ENCODE data around the gene TEKT1.

Gene TEKT1

GRCh38 chr17:6862825-6863224, 31.3 kb upstream of the TEKT1 start:
- DNase-seq: no peak
- Histone ChIP-seq H3K9me3 (replicated peaks; ENCODE audit: insufficient read depth, low read length) (no peaks in the 10 kb centered on the region), H3K27me3 (replicated peaks; ENCODE audit: insufficient read depth, low read length) (no peaks in the 10 kb centered on the region), H4K20me1 (ENCODE audit: insufficient read depth, low read length) (peaks cover 26% of the 10 kb centered on the region), H3K9ac (ENCODE audit: low read length) (no peak overlapping the region), H2AFZ (ENCODE audit: low read length) (no peak overlapping the region), H3K9me2 (replicated peaks; ENCODE audit: insufficient read depth, low read length) (no peaks in the 10 kb centered on the region), H3K4me3 (ENCODE audit: low read length) (no peak overlapping the region), H3F3A (ENCODE audit: insufficient read depth, low read length) (peaks cover 7% of the 10 kb centered on the region; the same call in 1 of the 2 replicates), H3K4me2 (ENCODE audit: low read depth, low read length) (no peak overlapping the region), H3K79me2 (ENCODE audit: low read length) (peaks cover 87% of the 10 kb centered on the region), H3K27ac (ENCODE audit: low read length) (no peak overlapping the region), H3K4me1 (ENCODE audit: low read length) (peaks cover 11% of the 10 kb centered on the region), H3K36me3 (replicated peaks; ENCODE audit: insufficient read depth, low read length) (peaks cover 3% of the 10 kb centered on the region; the same call in 1 of the 2 replicates)
- no peak for TF ChIP-seq CTCF (IDR thresholded peaks at IDR 0.05; ENCODE audit: low read length)
- TF ChIP-seq EZH2phosphoT487 (IDR thresholded peaks at IDR 0.05; ENCODE audit: low read length): no peak
- TF ChIP-seq EZH2 (optimal IDR thresholded peaks at IDR 0.05; ENCODE audit: low read depth, low read length): no peak

- TF ChIP-seq EZH2 (optimal IDR thresholded peaks at IDR 0.05; ENCODE audit: low read depth, low read length) (no peak), CTCF (IDR thresholded peaks at IDR 0.05; ENCODE audit: low read length) (no peak), EZH2phosphoT487 (IDR thresholded peaks at IDR 0.05; ENCODE audit: low read length) (no peak)
- H3K9me2 ChIP-seq (replicated peaks; ENCODE audit: insufficient read depth, low read length): no peaks in the 10 kb centered on the region
- H4K20me1 ChIP-seq (ENCODE audit: insufficient read depth, low read length): peaks cover 29% of the 10 kb centered on the region
- peaks cover 7% of the 10 kb centered on the region; the same call in 1 of the 2 replicates for H3F3A ChIP-seq (ENCODE audit: insufficient read depth, low read length)
- H2AFZ ChIP-seq (ENCODE audit: low read length): no peak overlapping the region
- peaks cover 17% of the 10 kb centered on the region for H3K4me1 ChIP-seq (ENCODE audit: low read length)
- H3K36me3 ChIP-seq (replicated peaks; ENCODE audit: insufficient read depth, low read length): peaks cover 3% of the 10 kb centered on the region; the same call in 1 of the 2 replicates
- H3K27ac ChIP-seq (ENCODE audit: low read length): no peak overlapping the region
- DNase-seq: no peak
- H3K79me2 ChIP-seq (ENCODE audit: low read length): peaks cover 89% of the 10 kb centered on the region
- H3K27me3 ChIP-seq (replicated peaks; ENCODE audit: insufficient read depth, low read length): no peaks in the 10 kb centered on the region
- H3K9me3 ChIP-seq (replicated peaks; ENCODE audit: insufficient read depth, low read length): no peaks in the 10 kb centered on the region
- no peak overlapping the region for H3K4me2 ChIP-seq (ENCODE audit: low read depth, low read length)
- H3K4me3 ChIP-seq (ENCODE audit: low read length): no peak overlapping the region
- H3K9ac ChIP-seq (ENCODE audit: low read length): no peak overlapping the region
These were observed 30.6 kb upstream of the TEKT1 start for GRCh38 chr17:6862122-6862521.

- H3K9me2 ChIP-seq (replicated peaks; ENCODE audit: insufficient read depth, low read length): no peaks in the 10 kb centered on the region
- peaks cover 13% of the 10 kb centered on the region for H3F3A ChIP-seq (ENCODE audit: insufficient read depth, low read length)
- no peaks in the 10 kb centered on the region; the same call in 1 of the 2 replicates for H3K36me3 ChIP-seq (replicated peaks; ENCODE audit: insufficient read depth, low read length)
- no peak overlapping the region for H2AFZ ChIP-seq (ENCODE audit: low read length)
- peak overlapping the region; percentile 5; the same call in 1 of the 2 replicates for H3K4me2 ChIP-seq (ENCODE audit: low read depth, low read length)
- no peak for DNase-seq
- TF ChIP-seq EZH2phosphoT487 (IDR thresholded peaks at IDR 0.05; ENCODE audit: low read length) (no peak), CTCF (IDR thresholded peaks at IDR 0.05; ENCODE audit: low read length) (no peak), EZH2 (optimal IDR thresholded peaks at IDR 0.05; ENCODE audit: low read depth, low read length) (no peak)
- H3K79me2 ChIP-seq (ENCODE audit: low read length): peaks cover 91% of the 10 kb centered on the region
- H3K9ac ChIP-seq (ENCODE audit: low read length): no peak overlapping the region
- H3K9me3 ChIP-seq (replicated peaks; ENCODE audit: insufficient read depth, low read length): no peaks in the 10 kb centered on the region
- peaks cover 14% of the 10 kb centered on the region for H4K20me1 ChIP-seq (ENCODE audit: insufficient read depth, low read length)
- no peak overlapping the region for H3K27ac ChIP-seq (ENCODE audit: low read length)
- H3K4me1 ChIP-seq (ENCODE audit: low read length): peaks cover 28% of the 10 kb centered on the region
- H3K27me3 ChIP-seq (replicated peaks; ENCODE audit: insufficient read depth, low read length): no peaks in the 10 kb centered on the region
- no peak overlapping the region for H3K4me3 ChIP-seq (ENCODE audit: low read length)
These were observed 26.4 kb upstream of the TEKT1 start for GRCh38 chr17:6857904-6858303.
